HG03457 (cell line): ENCODE results near the gene TEX264.
"Not testable (repeated sequence)": the region's sequence is repeated elsewhere in the genome, so short reads cannot be mapped to it uniquely, and the experiment has no call there.

Experiments
- ATAC-seq: cut with Tn5 transposase; IDR thresholded peaks from one replicate; pipeline ENCODE4 v1.9.1; 2021; ENCODE audit warnings: moderate number of reproducible peaks; ENCODE audit not compliant: unreplicated experiment

The TEX264 gene

DNA sequence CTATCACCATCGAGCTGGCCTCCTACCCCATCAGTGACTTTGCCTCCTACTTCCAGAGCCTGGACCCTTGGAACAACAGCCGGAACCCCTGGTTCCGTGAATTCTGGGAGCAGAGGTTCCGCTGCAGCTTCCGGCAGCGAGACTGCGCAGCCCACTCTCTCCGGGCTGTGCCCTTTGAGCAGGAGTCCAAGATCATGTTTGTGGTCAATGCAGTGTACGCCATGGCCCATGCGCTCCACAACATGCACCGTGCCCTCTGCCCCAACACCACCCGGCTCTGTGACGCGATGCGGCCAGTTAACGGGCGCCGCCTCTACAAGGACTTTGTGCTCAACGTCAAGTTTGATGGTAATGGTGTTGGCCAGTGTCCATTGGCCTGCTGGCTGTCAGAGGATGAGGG lies 41.9 kb downstream of the TEX264 start:
- no peak for ATAC-seq

DNA sequence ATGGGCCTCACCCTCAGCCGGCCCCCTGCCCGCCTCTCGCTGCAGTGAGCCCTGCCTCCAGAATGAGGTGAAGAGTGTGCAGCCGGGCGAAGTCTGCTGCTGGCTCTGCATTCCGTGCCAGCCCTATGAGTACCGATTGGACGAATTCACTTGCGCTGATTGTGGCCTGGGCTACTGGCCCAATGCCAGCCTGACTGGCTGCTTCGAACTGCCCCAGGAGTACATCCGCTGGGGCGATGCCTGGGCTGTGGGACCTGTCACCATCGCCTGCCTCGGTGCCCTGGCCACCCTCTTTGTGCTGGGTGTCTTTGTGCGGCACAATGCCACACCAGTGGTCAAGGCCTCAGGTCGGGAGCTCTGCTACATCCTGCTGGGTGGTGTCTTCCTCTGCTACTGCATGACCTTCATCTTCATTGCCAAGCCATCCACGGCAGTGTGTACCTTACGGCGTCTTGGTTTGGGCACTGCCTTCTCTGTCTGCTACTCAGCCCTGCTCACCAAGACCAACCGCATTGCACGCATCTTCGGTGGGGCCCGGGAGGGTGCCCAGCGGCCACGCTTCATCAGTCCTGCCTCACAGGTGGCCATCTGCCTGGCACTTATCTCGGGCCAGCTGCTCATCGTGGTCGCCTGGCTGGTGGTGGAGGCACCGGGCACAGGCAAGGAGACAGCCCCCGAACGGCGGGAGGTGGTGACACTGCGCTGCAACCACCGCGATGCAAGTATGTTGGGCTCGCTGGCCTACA lies 44.4 kb downstream of the TEX264 start:
- ATAC-seq = no peak

DNA sequence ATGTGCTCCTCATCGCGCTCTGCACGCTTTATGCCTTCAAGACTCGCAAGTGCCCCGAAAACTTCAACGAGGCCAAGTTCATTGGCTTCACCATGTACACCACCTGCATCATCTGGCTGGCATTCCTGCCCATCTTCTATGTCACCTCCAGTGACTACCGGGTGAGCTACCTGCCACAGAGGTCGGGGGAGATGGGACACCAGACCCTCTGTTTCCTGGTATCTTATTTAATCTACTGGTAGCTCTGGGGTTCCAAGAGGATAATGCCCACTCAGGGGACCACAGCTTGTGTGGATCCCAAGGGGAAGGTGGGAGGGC lies 44.9 kb downstream of the TEX264 start:
- no peak for ATAC-seq

- ATAC-seq = no peak
These were observed 45.8 kb downstream of the TEX264 start for GRCh38 chr3:51716805-51717204.

- no peak for ATAC-seq
These were observed 46.4 kb downstream of the TEX264 start for GRCh38 chr3:51717446-51717845.

- no peak for ATAC-seq
These were observed 46.9 kb downstream of the TEX264 start for GRCh38 chr3:51717947-51718346.

GRCh38 chr3:51718547-51719409 lies 47.7 kb downstream of the TEX264 start:
- no peak for ATAC-seq

GRCh38 chr3:51719410-51720025 lies 48.5 kb downstream of the TEX264 start:
- no peak for ATAC-seq

GRCh38 chr3:51720292-51721061 lies 49.4 kb downstream of the TEX264 start:
- no peak for ATAC-seq

GRCh38 chr3:51721062-51721745 lies 50.2 kb downstream of the TEX264 start:
- ATAC-seq = no peak

DNA sequence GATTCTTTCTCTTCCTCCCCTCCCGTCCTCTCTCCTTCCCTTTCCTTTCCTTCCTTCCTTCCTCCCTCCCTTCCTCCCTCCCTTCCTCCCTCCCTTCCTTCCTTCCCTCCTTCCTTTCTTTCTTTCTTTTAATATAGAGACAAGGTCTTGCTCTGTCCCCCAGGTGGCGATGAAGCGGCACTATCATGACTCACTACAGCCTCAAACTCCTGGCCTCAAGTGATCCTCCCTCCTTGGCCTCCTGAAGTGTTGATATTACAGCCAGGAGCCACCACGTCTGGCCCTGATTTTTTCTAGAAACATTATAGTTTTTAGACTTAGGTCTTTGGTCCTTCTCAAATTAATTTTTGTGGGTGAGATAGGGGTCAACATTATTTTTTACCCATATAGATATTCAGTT lies 51.3 kb downstream of the TEX264 start:
- ATAC-seq = no peak

- no peak for ATAC-seq
These were observed 56.4 kb downstream of the TEX264 start for GRCh38 chr3:51727500-51727899.

DNA sequence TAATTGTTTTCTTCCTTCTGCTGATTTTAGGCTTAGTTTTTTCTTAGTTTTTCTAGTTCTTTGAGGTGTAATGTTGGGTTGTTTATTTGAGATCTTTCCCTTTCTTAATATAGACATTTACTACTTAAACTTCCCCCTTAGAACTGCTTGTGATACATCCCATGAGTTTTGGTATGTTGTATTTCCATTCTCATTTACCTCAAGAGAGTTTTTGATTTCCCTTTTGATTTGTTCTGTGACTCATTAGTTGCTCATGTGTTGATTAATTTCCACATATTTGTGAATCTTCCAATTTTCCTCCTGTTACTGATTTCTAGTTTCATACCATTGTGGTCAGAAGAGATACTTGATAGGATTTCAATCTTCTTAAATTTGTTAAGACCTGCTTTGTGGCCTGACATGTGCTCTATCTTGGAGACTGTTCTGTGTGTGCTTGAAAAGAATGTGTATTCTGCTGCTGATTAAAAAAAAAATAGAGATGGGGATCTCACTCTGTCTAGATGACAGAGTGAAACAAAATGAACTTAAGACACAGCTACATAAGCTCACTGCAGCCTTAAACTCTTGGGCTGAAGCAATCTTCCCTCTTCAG lies 58.1 kb downstream of the TEX264 start:
- ATAC-seq = no peak

DNA sequence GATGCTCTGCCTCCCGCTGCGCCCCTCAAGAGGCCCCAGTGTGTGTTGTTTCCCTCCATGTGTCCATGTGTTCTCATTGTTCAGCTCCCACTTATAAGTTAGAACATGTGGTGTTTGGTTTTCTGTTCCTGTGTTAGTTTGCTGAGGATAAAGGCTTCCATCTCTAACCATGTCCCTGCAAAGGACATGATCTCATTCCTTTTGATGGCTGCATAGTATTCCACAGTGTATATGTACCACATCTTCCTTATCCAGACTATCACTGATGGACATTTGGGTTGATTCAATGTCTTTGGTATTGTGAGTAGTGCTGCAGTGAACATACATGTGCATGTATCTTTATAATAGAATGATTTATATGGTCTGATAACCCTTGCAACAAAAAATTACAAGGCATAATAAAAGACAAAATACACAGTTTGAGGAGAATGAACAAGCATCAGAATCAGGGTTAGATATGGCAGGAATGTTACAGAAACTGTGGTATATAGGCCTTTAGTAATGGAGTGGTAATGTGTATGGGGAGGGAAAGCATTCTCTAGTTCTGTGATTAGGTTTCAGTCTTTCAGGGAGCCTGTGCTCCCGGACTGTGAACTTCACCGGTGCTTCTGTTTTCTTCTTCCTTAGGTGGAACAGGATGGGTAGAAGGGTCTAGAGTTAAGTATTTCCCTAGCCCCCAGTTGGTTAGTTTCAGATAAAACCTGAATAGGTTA lies 63.0 kb downstream of the TEX264 start:
- no peak for ATAC-seq

- ATAC-seq = no peak
These were observed 63.5 kb downstream of the TEX264 start for GRCh38 chr3:51734572-51734907.

DNA sequence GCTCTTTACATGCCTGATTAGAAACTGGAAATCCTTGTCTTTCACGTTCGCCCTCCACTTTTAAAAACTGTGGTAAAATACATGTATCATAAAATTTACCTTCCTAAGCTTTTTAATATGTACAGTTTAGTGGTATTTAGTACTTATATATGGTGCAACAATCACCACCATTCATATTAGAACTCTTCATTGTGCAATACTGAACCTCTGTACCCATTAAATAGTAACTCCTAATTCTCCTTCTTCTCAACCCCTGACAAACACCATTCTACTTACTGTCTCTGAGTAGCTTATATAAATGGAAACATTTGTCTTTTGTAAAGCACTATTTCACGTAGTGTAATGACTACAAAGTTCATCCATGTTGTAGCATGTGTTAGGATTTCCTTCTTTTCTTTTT lies 64.0 kb downstream of the TEX264 start:
- ATAC-seq = no peak

DNA sequence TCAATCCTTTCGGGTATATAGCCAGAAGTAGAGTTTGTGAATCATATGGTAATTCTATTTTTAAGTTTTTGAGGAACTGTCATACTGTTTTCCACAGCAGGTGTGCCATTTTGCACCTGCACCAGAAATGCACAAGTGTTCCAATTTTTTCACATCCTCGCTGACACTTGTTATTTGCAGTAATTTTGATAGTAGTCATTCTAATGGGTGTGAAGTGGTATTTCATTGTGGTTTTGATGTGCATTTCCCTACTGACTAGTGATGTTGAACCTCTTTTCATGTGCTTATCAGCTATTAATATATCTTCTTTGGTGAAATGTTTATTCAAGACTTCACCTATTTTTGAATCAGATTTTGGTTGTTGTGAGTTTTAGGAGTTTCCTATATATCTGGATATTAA lies 64.9 kb downstream of the TEX264 start:
- ATAC-seq = no peak

GRCh38 chr3:51739110-51739509 lies 68.1 kb downstream of the TEX264 start:
- ATAC-seq = no peak

- ATAC-seq = not testable (repeated sequence)
These were observed 71.3 kb downstream of the TEX264 start for GRCh38 chr3:51742320-51742719.

DNA sequence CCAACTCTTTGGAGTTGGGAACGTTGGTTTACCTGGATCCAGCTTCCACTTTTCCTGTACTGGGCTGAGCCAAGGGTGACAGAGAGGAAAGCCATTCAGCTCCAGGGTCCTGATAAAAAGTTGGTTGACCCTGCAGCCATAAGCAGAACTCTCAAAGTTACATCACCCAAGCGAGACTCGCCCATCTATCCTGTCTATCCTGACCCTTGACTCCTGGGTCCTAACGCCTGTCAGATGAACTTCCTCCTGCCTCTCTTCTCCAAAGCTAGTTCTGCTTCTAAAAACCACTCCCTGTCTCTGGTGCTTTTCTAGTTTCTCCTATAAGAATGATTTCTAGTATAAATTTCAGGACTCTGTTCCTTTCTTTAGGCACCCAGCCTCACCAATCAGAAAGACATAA lies 71.9 kb downstream of the TEX264 start:
- ATAC-seq = not testable (repeated sequence)
